NCI-H146 (cell line): Measurements from ENCODE around the gene CRIP2.

ENCODE experiments used
- DNase-seq: peaks from one replicate; lab custom pipeline; 2025; lab: John Stamatoyannopoulos, UW

Gene CRIP2

DNA sequence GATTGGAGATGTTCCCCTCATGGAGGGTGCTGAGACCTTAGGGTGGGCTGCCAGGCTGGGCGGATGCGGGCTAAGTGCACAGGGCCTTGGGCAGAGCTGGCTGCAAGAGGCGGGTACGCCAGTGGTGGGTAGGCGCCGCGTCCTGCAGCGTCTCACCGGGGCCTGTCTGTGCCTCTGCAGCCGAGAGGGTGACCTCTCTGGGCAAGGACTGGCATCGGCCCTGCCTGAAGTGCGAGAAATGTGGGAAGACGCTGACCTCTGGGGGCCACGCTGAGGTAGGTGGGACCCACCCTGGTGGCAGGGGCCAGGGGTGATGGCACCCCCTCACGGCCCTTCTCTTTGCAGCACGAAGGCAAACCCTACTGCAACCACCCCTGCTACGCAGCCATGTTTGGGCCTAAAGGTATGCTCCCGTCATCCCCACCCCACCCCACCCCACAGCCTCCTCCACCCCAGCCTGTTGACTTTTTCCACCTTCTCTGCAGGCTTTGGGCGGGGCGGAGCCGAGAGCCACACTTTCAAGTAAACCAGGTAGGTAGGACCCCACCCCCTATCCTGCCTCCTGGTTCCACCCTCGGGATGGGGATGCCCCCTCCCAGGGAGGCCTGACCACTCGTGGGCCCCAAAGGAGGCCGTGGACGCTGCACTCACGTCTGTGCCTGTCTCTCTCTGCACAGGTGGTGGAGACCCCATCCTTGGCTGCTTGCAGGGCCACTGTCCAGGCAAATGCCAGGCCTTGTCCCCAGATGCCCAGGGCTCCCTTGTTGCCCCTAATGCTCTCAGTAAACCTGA is 13.6 kb downstream of the CRIP2 start:
- DNase-seq, result no peak

- DNase-seq, result no peak
These were observed 14.3 kb downstream of the CRIP2 start for GRCh38 chr14:105488781-105489541.

DNA sequence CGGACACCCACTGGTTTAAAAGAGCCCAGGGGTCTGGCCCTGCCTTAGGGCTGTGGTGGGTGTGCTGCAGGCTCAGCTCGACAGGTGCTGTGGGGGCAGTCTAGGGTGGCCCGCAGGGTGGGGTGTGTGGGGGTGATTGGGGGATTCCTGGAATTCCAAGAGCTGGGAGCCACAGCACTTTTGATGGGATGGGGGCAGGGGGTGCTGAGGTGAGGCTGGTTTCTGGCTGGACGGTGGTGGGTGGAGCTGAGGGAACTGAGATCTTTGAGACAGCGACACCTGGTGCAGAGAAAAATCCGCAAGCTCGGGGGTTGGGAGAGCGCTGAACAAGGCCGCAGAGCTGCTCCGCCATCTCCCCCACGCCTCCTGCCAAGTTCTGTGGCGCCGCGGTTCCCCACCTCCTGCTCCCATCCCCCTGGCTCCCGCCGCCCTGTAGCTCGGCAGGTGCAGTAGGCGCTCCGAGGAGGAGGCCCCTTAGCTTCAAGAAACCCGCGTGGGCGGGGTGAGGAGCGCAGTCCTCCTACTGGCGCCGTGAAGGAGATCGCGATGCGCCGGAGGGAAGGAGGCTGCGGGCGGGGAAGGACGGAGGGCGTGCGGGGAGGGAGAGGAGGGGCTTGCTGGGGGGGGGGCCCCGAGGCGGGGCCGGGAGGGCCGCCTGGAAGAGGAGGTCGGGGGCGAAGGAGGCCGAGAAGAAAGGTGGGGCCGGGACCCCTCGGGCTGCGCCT is 15.1 kb downstream of the CRIP2 start:
- peak; percentile 94 for DNase-seq

DNA sequence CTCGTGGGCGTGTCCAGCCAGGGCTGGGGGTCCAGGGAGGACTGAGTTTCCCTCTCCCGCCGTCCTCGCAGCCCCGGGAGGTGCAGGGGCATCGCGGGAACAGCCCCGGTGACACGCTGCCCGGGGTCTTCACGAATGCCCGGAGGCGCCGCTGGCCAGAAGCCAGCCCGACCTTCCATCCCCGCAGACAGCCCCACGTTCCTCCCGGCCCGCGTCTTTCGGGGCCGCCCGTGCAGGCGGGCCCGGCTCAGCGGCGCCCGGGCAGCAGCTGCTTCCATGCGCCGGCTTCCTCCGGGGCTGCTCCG is 15.6 kb downstream of the CRIP2 start:
- no peak for DNase-seq

DNA sequence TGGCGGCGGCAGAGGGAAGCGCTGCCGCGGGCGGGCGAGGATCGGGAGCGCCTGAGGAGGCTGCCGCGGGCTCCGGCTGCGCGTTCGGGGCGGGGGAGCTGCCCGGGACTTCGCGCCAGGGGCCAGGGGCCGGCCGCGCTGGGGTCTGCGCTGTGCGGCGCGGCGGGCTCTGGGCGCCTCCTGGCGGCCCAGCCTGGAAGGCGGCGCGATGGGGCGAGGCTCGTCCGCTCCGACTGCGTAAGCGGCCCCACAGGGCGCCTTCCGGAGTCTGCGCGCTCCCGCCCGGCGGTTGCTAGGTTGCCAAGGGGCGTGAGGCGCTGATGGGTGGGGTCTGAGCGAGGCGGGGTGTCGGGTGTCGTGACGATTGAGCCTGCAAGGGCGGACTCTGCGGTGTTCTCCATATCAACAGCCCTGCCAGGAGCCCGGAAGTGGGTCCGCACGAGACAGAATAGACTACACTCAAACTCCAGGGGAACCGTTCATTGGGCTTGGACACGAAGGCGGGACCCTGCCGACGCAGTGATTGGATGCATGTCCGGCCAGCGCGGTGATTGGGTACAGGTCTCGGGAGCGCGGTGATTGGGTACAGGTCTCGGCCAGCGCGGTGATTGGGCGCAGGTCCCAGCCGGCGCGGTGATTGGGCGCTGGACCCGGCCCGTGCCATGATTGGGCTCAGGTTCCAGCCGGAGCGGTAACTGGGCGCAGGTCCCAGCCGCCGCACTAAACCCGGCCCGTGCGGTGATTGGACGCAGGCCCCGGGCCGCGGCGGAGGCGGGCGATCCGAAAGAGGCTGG is 16.1 kb downstream of the CRIP2 start, which contains the start of gene TEDC1:
Gene TEDC1, plus strand, starts transcription at position 675 of the 794 bp plus-strand sequence. CDS start 130 bp downstream, outside the sequence.
- peak; percentile 100 for DNase-seq

DNA sequence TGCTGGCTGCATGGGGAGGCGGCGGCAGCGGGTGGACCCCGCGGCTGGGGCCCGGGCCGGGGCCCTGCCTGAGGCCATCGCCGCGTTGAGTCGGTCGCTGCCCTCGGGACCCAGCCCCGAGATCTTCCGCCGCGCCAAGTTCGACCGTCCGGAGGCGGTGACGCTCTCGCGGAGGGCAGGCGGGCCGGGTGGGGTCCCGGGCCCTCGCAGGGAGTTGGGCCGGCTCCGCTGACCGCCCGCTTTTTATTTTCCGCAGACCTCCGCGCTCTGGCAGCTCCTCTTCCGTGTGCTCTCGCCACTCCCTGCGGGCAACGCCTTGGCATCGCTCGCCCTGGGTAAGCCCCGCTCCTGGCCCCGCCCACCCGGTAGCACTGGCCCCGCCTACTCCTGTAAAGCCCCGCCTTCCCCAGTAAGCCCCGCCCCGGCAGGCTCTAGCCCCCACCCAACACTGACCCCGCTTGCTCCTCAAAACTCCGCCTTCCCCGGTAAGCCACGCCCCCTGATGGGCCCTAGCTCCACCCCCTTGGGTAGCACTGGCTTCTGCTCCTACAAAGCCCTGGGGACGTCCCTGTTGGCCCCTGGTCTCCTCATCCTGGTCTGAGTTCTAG is 16.8 kb downstream of the CRIP2 start:
- DNase-seq, result peak; percentile 66

- no peak for DNase-seq
These were observed 17.7 kb downstream of the CRIP2 start for GRCh38 chr14:105492031-105492970.

DNA sequence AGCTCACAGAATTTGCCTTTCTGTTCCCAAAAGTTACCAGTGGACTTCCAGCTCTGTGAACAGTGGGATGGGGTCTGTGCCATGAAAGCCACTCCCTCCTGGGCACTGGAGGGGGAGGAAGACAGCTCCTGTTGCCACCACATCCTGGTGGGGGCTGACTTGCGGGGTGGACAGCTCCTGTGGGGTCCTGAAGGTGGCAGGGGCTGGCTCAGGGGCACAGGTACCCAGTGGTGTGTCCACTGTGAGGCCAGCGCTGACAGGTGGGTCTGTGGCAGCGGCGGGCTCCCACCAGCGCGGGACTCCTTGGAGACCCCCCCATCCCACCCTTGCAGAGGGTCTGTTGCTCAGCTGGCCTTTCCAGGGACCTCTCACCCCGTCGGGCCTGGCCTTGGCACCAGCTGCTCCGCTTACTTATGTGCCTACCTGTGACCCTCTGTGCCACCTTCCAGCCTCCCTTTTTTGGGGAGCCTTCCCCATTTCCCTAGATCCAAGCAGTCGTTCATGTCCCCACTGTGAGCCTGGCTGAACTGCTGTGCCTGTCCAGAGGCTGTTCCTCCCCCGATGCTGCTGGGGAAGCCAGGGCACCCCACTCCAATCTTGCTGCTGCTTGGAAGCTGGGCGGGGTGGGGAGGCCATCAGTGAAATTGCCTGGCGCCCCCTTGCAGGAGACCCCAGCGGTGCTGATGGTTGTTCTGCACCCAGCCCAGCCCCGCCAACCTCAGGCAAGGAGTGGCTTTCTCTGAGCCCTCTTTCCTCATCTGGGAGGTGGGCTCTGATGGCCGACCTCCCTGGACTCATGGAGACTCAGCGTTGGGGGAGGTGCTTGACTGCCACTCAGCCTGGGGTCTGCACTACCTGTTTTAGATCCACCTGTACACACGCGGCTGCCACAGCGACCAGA is 18.6 kb downstream of the CRIP2 start:
- DNase-seq, result no peak

- DNase-seq, result no peak
These were observed 19.4 kb downstream of the CRIP2 start for GRCh38 chr14:105493921-105494605.

GRCh38 chr14:105494606-105494929 is 19.9 kb downstream of the CRIP2 start:
- DNase-seq, result no peak

GRCh38 chr14:105495101-105495989 is 20.7 kb downstream of the CRIP2 start:
- no peak for DNase-seq

GRCh38 chr14:105495990-105496830 is 21.6 kb downstream of the CRIP2 start:
- no peak for DNase-seq

- no peak for DNase-seq
These were observed 22.4 kb downstream of the CRIP2 start for GRCh38 chr14:105496831-105497591.

GRCh38 chr14:105497671-105498429 is 23.2 kb downstream of the CRIP2 start:
- peak; percentile 34 for DNase-seq
